ENCODE measurements around the gene CXCL17.

CXCL17 gene

DNA sequence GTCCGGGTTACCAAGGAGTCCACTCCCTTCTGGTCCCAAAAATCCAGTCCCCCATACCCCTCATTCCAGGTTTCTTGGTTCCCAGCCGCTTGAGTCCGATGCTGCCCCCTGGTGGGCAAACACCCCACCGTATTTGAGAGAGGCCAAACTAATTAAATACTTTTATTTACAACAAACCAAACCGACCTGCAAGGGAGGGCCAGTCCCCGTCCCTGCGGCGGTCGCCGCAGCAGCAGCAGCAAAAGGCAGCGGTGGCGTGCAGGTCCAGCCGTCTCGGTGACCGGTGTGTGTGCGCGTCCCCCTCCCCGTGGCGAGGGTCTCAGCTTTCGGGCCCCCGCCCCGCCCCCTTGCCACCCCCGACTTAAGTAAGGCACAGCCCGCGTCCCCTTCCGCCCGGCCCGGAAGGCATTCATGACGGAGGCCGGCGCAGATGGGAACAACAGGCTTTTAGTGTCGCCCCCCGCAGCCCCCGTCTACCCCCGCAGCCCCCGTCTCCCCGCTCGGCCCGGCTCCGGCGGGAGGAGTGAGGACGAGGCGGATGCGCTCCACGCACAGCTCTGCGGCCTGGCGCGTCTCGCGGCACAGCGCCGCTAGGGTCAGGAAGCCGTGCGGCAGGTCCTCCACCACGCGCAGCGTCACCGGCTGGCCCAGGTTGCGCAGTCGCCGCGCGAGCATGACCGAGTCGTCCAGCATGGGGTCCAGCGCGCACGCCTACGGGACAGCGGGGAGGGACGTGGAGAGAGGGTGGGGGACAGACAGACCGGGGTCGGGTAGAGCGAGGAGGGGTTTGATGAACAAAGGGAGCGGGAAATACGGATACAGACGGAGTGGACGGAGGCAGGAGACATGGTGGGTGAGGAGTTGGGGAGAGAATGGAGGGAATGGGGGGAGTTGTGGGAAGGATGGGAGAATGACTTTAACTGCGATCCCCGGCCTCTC, 41.1 kb downstream of the CXCL17 start:
- DNase-seq (ENCODE audit: extremely low read depth in 1 of 2, low read depth in 1 of 2) = peak; percentile 33 to 47

DNA sequence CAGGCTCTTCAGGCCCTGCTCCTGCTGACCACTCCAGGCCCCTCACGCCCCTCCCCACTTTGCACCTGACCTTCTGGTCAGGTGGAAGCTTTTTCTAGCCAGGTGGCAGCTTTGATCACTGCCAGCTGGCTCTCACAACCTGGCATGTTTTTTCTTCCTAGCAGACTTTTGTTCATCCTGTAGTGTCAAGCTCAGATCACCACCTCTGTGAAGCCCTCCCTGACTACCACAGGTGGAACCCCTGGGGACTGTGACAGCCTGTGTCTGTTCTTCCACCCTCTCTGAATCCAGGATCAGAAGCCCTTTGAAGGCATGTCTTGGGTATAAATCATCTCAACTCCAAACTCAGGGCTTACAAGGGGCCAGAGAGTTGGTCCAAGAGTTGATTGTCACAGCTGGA, 42.3 kb downstream of the CXCL17 start:
- DNase-seq (ENCODE audit: extremely low read depth in 1 of 2, low read depth in 1 of 2) = no peak

DNA sequence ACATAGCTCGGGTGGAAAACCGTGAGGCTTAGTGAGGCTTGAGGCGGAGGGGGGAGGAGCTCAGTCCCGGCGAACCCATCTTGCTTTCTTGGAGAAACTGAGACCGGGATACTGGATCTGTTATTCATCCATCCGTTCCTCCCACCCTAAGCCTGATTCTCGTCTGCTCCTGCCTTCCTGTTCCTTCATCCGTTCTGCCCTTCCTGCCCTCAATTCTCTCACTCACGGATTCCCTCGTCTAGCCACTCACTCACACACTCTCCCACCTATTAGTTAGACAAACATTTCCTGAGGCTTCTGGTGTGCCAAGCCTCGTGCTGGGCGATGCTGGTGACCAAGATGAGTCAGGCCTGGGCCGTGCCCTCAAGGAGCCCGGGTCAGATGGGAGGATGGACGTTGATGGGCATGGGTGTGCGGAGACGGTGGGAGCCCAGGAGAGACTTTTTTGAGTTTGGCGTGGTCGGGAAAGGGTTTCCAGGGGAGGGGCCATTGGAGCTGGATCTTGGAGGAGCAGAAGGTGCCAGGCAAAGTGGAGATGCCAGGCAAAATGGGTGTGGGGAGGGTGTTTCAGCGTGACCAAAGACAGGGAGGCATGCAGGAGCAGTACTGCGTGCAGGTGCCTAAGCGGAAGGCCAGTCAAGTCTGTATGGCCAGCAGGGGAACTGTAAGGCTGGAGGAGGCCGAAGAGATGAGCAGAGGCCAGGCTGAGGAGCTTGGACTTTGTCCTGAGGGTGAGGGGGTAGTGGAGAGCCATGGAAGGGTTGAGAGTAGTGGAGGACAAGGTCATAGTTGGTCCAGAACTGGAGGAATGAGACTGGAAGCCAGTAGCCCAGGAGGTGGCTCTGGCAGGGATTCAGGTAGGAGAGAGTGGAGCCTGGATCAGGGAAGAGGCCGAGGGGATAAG, 45.2 kb downstream of the CXCL17 start:
- DNase-seq (ENCODE audit: extremely low read depth in 1 of 2, low read depth in 1 of 2) = no peak

DNA sequence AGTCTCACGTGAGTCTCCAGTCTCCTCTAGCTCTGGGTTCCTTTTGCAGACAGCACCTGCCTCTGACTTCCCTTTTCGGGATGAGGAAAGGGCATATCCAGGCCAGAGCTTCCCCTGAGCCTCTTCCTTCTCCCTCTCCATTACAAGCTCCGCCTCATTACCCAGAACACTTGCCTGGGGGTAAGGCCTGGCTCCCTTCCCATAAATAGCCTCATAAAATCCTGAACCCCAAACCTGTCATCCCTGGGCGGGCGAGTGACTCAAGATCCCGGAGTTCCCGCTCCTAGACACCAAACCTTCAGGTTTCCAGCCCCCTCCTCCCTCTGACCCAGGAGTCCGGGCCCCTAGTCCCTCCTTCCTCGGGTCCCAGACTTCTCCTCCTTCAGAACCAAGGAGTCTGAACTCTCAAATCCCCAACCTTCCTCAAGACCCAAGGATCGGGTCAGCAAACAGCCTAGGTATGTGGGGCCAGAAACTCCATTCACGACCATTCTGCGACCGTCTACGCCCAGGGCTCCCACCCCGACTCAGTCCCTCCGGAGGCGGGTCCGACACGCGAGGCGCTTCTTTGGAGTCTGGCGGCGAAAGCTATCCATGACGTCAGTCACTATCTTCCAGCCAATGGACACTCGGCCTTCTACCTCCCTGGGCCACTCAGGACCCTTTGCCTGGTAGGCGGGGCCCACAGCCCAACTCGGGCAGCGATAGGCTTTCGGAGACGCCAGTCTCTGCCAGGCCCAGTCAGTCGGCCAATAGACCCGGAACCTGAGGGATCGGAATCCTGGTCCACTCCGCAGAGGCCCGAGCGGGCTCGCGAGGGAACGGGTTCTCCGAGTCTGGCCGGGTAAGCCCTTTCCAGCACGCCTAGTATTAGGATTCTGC, 46.1 kb downstream of the CXCL17 start:
- peak; percentile 95 to 97 for DNase-seq (ENCODE audit: extremely low read depth in 1 of 2, low read depth in 1 of 2)

DNA sequence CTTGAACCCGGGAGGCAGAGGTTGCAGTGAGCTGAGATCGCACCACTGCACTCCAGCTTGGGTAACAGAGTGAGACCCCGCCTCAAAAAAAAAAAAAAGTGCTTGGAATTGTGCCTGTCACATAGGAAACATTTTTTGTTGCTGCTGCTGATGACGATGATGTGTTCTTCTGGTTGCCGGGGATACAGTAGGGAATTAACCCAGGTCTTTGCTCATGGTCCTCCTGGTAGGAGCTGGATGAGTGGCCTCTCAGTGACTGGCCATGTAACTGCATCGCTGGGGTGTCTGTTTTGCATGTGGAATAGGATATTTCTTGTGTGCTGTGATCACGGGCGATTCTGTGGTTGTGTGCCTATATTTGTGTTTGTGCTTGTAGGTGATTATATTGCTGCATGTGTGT, 48.0 kb downstream of the CXCL17 start:
- no peak for DNase-seq (ENCODE audit: extremely low read depth in 1 of 2, low read depth in 1 of 2)

DNA sequence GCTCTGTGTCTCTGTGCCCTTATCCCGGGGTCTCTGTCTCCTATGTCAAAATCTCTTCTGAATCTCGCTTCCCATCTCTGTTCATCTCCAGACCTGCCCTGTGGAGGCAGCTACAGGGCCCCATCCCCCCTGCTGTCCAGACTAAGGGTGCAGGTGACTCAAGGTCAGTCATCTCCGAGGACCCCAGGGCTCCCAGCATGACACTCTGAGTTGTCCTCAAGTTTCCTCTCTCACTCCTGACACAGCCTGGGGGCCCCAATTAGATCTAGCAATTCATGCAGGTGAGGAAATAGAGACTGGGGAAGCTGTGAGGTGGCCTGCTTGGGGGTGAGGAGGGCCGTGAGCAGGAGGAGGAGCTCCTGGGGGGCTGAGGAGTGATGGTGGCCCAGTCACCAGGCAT, 50.6 kb downstream of the CXCL17 start:
- no peak for DNase-seq (ENCODE audit: extremely low read depth in 1 of 2, low read depth in 1 of 2)

DNA sequence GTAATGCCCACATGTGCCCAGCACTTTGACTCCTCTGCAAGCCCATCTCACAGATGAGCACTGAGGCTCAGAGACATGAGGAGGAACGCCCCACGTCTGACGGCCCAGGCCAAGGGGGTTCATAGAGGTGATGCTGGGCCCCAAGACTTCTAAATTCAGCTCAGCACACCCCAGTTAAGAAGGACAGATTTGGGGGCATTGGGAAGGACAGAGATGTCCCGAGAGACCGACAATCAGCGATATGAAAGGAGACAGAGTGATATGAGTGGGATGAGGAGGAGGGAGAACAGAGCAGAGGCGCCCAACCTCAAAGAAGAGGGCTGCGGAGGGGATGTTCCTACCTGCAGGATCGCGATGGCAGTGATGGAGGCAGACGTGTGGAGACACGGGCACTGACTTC, 52.8 kb downstream of the CXCL17 start, which contains the start of gene CNFN:
TSS of gene CNFN (minus strand) at position 399 of the 400 bp plus-strand sequence. CDS start 1,260 bp downstream, outside the sequence.
- DNase-seq (ENCODE audit: extremely low read depth in 1 of 2, low read depth in 1 of 2) = no peak

DNA sequence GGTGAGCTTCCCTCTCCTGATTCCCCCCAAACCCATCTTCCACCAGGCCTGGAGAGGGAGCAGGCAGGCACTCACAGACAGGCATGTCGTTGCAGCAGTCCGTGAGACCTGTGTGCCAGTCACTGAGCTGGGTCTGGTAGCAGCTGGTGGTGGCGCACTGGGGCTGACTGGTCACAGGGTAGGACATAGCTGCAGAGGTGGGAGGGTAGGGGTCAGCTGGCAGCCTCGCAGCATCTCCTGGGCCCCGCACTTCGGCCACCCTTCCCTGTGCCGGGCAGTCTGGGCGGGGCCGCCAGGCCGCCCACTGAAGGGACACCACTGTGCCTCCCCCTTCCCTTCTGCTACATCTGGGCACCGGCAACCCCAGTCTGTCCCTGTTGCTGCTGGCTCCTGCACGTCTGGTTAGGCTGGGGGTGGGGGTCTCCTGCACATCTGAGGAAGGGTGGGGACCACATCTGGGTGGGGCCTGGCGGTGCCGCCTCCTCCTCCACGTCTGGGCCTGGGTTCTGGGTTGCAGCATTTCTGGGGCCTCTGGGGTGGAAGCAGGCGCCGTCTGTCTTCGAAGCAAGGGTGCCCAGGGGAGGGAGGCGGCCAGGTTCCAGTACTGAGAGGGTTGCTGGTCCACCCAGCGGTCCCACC, 53.8 kb downstream of the CXCL17 start:
- DNase-seq (ENCODE audit: extremely low read depth in 1 of 2, low read depth in 1 of 2) = no peak

DNA sequence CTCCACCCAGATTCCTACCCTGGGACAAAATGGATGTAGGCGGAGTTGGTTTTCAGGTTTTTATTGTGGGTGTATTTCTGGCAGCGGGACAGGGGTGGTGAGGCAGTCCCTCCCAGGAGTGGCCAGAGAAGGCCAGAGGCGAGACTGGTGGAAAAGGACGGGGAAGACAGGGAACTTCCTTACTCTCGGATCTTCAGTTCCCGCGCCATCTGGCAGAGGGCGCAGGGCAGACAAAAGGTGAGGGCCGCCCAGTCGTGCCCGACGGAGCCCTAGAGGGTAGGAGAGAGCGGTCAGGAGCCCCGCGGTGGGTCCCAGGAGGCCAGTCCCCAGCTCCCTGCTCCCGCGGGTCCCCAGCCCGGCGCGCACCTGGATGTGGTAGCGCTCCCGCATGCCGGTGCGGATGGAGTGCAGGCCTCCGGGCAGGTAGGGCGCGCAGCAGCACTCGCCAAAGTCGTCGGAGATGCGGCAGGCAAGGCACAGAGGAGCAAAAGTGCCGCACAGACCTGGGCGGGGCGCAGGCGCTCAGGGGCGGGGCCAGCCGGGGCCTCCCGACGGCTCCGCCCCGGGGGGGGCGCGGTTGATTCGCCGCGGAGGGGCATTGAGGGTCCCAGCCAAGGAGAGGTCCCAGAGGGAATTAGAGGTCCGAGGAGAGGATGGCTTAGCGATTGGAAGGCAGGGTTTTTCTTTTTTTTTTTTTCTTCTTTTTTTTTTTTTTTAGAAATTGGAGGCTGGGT, 55.6 kb downstream of the CXCL17 start:
- DNase-seq (ENCODE audit: extremely low read depth in 1 of 2, low read depth in 1 of 2) = peak; percentile 37 to 38

DNA sequence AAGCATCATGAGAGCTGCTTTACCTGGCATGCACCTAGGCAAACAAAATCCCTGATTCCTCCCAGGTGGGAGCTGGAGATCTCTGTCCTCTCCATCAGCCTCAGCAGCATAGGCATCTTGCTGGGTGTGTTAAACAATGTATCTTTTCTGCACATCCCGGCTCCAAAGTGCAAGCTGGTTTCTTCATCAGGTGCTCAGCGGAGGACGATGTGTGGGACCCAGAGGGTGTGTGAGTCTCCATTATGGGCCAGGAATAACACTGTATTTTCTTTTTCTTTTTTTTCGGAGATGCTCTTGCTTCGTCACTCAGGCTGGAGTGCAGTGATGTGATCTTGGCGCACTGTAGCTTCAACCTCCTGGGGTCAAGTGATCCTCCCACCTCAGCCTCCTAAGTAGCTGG, 62.6 kb downstream of the CXCL17 start:
- no peak for DNase-seq (ENCODE audit: extremely low read depth in 1 of 2, low read depth in 1 of 2)
